HG02973 (cell line): ENCODE data around the gene CAPN14.

Experiments used
- ATAC-seq: cut with Tn5 transposase; IDR thresholded peaks from one replicate; pipeline ENCODE4 v1.9.1; 2021; ENCODE audit warnings: moderate library complexity; ENCODE audit not compliant: unreplicated experiment

Gene CAPN14

DNA sequence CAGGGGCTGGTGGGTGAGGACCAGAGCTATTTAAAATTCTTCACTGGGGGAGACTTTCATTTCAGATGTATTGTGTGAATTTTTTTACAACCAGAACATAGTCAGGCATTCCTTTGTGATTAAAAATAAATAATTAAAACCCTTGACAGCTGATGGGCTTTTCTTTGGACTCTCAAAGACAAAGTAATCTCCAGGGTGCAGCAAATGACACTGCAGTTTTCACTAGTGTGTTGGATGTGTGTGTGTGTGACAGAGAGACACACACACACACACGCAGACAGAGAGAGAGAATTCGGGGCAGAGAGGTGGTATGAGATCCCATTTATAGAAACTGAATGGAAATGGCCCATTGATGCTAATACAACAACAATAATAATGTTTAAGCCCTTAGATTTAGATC is 68.8 kb downstream of the CAPN14 start:
- ATAC-seq = no peak

DNA sequence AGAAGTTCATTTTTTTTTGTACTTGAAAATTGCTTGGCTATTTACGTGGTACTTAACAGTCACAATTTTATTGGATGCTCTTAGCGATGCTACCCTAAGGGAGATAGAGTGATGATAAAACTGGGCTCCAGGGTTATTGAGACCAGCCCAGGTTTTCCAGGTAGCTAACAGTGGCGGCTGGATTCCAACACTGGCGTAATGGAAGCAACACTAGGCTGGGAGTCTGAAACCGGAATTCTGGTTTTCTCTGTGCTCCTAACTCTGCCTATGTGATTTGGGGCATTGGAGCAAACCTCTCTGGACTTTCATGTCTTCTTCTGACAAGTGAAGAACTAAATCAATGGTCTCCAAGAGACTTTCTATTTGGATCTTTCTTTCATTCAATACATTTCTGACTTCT is 69.7 kb downstream of the CAPN14 start:
- no peak for ATAC-seq

DNA sequence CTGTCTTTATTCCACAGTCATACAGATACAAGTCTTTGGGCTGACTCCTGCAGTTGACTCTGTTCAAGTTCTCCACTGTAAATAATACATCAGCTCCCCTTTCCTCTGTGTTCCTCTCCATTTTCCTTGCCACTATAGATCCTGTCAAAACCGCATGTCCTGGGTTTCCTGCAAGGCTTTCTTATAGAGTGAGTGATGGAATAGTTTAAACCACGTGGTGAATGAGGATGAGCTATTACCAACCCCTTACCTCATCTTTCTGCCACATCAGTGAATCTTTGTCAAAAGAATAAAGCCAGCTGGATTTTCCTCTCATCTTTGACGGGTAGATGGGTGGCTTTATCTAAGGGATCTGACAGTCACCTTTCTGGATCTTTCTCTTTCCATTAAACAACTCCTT is 75.2 kb downstream of the CAPN14 start:
- ATAC-seq = no peak

DNA sequence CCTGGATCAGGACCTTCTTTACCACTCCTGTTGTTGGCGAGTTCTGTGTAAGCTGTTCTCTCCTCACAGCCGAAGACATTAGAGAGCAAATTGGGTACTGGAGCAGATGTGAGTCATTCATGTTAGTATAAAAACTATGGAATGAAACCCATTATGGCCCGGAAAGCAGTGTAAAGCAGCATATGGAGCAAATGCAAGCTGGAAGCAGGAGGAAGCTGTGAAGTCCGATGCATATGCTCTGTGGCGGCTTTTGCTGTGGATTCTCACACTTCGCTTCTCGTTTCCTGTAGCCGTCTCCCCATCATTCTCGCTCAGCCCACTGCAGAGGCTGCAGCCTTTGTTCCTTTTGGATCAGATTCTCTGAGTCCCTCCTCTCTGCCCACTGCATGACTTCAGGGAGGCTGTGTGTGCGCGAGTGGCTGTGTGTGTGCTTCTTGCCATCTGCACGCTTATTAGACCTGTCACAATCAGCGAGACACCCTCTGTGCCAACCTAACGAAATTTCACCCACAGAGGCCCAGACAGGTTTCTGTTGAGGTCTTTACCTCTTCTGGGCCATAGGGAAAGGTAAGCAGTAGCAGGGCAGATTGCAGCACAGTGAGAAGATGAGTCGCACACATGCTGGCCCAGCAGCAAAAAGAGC is 75.8 kb downstream of the CAPN14 start:
- ATAC-seq = no peak

DNA sequence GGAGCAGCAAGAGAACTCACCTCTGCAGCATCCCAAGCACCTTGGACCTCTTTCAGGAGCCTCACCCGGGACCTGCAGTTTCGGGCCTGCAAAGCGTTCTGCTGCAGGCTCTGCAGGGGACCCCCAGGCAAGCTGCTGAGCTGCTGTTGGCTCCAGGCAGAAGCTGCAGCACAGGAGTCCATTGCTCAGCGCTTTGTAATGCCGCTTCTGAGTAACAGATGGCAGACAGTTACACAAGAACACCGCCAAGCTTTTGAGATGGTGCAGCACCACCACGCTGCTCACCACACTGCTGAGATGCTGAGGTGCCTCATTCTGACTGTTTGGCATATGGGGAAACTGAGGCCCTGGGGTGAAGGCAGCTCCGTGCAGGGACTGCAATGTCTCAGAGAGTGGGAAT is 77.2 kb downstream of the CAPN14 start:
- ATAC-seq = no peak

- no peak for ATAC-seq
Observed at GRCh38 chr2:31139671-31140070, 77.6 kb downstream of the CAPN14 start.

GRCh38 chr2:31138037-31138962 is 79.0 kb downstream of the CAPN14 start, which contains the start of gene GALNT14:
TSS of gene GALNT14 (minus strand) at chr2:31138440. CDS start at chr2:31138086, 354 bp downstream.
- ATAC-seq = no peak

DNA sequence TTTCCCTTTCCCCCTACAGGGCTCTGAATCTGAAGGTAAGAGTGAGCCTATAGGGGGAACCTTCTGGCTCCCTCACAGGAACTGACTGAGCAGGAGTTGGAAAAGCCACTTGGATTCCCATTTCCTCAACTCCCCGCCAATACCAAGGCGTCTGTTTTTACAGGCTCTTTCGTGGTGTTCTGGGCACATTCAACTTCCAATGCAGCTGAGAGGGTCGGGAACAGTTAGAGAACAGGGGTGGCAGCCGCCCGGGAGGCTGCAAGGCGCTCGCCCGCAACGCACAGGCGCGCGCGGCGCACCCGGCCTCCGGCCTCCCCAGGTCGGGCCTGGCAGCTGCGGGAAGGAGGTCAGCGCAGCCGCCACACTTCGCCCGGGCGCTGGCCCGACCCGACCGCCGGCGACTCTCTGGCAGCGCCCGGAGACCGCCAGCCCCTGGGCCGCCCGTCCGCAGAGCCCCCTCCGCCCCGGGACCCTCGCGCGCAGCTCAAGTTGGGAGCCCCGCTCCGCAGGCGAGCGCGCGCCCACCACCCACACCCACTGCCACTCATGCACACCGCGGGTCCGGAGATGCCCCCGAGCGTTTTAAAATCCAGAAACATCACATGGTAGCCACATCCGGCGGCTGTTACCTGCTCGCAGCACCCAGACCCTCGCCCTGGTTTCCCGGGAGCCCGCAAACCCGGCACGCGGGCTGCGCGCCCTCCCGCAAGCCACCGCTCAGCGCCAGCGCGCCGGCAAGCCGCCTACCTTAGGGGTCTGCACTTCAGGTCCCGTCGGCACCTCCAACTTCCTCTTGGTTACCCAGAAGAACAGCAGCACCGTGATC is 79.9 kb downstream of the CAPN14 start:
- no peak for ATAC-seq

DNA sequence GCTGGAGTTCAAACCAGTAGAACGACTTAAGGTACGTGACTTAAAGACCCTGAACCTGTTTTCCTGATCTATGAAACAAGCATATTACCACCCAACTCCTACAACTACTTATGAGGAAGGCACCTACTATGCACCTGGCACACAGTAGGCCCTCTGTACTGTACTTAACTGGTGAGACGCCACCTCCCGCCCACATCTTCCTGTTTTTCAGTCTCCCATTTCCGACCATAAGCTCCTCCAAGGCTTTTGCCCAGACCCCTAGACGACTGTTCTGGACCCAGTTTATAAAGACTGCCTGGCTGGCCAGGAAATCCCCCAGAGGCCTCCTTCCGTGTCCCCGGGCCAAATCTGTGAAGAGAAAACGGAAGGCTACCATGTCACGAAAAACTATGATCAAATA is 80.6 kb downstream of the CAPN14 start:
- no peak for ATAC-seq

GRCh38 chr2:31136000-31136399 is 81.3 kb downstream of the CAPN14 start:
- ATAC-seq = no peak

- no peak for ATAC-seq
Observed at GRCh38 chr2:31134480-31134879, 82.8 kb downstream of the CAPN14 start.

DNA sequence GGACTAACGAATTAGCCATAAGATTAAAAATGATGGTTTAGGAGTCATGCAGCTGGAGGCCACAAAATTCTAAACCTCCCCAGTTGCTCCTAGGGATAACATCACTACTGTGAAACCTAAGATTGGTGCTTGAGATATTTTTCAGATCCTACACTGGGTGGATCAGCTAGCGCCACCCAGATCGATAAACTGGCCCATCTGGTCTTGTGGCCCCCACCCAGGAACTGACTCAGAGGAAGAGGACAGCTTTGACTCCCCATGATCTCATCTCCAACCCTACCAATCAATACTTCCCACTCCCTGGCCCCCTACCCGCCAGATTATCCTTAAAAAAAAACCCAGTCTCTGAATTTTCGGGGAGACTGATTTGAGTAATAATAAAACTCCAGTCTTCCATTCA is 84.5 kb downstream of the CAPN14 start:
- ATAC-seq = no peak

DNA sequence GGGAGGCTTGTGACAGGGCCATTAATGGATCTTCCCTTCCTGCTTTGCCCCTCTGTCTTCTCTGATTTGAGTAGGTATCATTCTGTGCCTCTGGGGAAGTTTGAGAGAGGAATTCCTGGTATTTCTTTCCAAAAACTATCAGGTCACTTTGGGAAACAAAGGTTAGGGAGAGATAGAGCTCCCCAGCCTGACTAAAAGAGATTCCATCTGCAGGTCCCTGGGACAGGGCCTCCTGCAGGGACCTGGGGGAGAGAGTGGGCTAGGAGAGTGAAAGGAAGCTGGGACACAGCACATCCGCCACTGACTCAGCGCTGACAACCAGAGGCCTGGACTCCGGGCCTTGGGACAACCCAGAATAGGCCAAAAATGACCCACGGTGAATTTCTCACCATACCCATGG is 85.4 kb downstream of the CAPN14 start:
- ATAC-seq = no peak

DNA sequence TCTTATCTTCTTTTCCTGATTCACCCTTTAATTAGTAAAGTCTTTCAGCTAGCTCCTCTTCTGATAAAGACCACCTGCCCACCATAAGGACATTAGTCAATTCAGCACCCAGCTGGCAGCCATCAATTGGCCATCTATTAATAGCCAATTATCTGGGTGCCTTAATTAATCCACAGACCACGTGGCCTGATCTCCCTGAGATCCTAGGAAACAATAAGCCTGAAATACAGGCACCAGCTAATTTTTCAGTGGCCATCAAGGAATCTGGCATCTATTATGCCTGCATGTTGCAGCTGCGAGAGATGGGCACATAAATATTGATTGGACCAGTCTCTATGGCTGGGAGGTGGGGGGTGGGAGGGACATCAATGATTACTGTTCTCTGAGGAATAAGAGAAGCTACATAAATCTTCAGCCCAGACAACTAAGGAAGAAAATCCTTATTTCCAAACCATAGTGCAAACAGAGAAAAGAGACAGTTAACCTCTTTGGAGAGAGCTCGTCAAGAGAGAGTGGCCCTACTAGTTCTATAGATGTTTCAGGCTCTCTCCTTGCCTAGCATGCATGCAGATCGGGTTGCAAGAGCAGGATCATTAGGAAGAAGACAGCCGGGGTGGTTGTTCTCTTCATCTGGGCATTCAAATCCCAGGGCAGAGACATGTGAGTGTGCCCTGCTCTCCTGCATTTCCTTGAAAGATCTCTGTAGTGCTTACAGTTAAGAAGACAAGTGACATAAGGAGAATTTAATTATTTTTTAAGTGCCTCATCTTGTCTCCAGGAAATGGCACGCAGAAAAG is 87.7 kb downstream of the CAPN14 start:
- no peak for ATAC-seq

DNA sequence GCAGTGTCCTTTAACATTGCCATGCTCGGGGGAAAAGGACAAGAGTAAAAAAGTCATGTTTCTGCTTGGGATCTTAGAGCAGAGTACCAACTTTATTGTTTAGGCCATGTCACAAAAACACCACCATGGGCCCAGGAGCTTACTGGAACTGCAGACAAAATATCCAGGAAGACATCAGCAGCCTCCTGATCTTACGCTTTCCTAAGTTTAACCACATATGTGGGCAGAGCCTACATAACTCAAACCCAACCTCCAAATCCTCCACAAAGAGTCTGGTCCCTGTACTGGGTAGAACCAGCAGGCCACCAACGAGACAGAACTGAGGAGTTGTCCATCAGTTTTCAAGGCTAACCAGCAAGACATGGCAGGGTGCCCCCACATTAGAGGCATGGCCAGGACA is 89.4 kb downstream of the CAPN14 start:
- ATAC-seq = no peak

GRCh38 chr2:31125918-31126695 is 91.2 kb downstream of the CAPN14 start:
- no peak for ATAC-seq

GRCh38 chr2:31124904-31125303 is 92.4 kb downstream of the CAPN14 start:
- ATAC-seq = no peak
